GM19351 (cell line): ENCODE results near the gene TMEM43.
"Not testable (repeated sequence)": the region's sequence is repeated elsewhere in the genome, so short reads cannot be mapped to it uniquely, and the experiment has no call there.

Experiments
- ATAC-seq: cut with Tn5 transposase; IDR thresholded peaks from one replicate; pipeline ENCODE4 v1.9.1; 2021; ENCODE audit warnings: mild to moderate bottlenecking, moderate library complexity; ENCODE audit not compliant: unreplicated experiment

The TMEM43 gene, protein sequence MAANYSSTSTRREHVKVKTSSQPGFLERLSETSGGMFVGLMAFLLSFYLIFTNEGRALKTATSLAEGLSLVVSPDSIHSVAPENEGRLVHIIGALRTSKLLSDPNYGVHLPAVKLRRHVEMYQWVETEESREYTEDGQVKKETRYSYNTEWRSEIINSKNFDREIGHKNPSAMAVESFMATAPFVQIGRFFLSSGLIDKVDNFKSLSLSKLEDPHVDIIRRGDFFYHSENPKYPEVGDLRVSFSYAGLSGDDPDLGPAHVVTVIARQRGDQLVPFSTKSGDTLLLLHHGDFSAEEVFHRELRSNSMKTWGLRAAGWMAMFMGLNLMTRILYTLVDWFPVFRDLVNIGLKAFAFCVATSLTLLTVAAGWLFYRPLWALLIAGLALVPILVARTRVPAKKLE

DNA sequence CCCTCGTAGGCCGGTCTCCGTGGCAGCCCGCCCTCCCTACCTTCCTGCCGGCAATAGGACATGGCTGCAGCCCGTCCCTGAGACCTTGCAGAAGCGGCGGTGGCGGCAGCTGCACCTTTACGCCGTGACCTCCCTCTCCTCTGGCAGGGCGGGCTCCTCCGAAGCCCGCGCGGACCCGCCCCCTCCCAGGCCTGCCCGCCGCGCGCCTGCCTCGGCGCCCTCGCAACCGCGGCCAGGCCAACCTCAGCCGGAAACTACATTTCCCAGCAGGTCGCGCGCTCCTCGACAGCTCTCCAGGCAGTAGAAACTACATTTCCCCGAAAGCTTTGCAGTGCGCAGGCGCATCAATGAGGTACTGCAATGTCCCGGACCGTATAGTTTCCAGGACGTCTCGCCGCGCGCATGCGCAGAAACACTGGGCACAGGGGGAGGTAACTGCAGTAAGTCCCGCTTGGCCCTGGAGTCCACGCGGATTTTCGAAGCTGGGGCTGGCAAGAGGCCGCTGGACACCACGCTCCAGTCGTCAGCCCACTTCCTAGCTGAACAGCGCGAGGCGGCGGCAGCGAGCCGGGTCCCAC lies at the start of gene TMEM43, which contains the start of gene CHCHD4:
Gene TMEM43 (plus strand): TSS at position 438 of the 578 bp plus-strand sequence. CDS start 142 bp downstream, outside the sequence.
Gene CHCHD4 (minus strand): TSS at position 256 of the 578 bp plus-strand sequence. CDS start 194 bp downstream, at position 62.
- peak; percentile 85 for ATAC-seq

DNA sequence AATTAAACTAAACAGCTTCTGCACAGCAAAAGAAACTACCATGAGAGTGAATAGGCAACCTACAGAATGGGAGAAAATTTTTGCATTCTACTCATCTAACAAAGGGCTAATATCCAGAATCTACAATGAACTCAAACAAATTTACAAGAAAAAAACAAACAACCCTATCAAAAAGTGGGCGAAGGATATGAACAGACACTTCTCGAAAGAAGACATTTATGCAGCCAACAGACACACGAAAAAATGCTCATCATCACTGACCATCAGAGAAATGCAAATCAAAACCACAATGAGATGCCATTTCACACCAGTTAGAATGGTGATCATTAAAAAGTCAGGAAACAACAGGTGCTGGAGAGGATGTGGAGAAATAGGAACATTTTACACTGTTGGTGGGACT lies 49.6 kb upstream of the TMEM43 start:
- not testable (repeated sequence) for ATAC-seq

DNA sequence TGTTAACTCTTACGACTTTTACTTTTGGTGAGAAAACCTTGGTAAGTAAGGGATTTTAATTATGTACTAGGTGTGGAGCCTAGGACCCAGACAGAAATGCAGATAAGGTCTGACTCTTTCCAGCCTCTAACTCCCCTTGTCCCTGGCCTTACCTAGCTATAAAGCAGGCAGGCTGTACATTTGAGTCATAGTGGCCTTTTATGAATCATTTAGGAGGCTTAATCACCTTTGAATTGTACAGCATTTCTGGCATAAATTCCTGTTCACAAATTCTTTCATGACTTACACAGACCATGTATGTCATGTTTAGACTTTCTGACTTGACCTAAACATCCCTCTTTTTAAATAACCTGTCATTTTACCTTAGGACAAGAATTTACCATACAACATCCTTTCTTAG lies 47.5 kb upstream of the TMEM43 start:
- ATAC-seq: no peak

DNA sequence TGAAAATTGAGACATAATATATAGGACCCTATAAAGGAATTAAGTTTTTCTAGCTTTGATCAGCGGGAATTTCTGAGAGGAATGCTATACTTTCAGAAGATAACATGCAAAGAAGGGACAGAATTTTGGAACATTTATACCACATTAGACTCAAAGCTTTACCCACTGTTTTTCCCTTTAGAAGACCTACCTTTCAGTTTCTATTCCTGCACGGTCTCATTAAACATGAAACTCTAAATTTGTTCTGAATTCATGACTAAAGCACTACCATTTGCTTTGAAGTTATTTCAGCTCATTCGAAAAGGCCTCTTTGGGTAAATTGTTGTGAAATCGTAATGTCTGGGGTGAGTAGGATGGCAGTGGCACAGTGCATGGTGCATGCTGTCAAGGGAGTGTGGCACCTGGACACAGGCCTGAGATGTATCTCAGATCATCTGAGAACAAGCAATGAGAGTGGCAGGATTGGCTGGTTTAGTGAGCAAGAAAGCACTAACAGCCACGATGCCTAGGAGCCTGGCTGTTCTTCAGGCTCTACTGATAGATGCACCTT lies 42.7 kb upstream of the TMEM43 start:
- no peak for ATAC-seq

DNA sequence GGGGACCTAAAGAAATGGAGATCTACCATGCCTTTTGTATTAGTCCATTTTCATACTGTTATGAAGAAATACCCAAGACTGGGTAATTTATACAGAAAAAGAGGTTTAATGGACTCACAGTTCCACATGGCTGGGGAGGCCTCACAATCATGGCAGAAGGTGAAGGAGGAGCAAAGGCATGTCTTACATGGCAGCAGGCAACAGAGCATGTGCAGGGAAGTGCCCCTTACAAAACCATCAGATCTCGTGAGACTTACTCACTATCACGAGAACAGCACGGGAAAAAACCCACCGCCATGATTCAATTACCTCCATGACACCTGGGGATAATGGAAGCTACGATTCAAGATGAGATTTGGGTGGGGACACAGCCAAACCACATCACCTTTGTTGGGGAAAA lies 37.4 kb upstream of the TMEM43 start:
- not testable (repeated sequence) for ATAC-seq

DNA sequence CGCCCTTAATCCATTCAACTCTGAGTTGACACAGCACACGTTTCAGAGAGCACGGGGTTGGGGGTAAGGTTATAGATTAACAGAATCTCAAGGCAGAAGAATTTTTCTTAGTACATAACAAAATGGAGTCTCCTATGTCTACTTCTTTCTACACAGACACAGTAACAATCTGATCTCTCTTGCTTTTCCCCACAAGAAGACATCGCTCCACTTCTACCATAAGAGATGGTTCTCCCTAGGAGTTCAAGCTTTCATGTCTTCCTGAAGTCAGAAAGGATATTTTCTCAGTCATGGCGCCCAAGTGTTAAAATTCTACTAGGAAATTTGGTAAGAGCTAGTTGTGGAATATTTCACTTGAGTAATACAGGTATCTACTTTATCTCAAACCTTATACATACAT lies 32.9 kb upstream of the TMEM43 start:
- not testable (repeated sequence) for ATAC-seq

DNA sequence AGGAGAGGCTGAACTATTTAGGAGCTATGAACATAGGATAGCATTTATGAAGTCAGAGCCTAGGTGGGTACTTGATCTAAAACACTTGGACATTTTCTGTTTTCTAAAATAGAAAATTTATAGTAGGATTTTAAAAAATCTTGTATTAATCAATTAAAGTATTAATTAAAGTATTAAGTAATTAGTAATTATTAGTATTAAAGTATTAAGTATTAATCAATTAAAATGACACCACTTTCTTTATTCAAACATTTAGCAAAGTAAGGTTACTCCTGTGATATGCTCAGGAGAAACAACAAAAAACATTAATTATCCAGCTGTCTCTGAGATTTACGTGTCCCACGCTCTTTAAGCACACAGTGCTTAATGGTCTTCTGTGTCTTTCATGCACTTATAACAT lies 32.4 kb upstream of the TMEM43 start:
- no peak for ATAC-seq

DNA sequence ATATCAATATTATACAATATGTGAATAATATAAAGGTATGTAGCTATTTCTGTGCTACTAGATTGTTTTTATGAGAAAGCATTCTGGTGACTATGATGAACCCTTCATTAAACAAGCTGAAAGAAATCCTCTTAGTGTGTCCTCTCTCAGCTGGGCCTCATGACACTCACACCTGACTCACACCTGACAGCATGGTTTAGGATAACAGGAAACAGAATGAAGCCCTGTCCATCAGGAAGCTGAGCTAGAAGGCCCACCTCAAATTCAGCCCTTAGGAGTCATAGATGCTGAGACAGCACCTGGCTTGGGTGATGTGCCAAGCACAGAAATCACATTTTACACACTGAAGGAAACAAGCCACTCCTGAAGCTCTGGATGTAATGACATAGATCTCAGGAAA lies 31.0 kb upstream of the TMEM43 start:
- no peak for ATAC-seq

DNA sequence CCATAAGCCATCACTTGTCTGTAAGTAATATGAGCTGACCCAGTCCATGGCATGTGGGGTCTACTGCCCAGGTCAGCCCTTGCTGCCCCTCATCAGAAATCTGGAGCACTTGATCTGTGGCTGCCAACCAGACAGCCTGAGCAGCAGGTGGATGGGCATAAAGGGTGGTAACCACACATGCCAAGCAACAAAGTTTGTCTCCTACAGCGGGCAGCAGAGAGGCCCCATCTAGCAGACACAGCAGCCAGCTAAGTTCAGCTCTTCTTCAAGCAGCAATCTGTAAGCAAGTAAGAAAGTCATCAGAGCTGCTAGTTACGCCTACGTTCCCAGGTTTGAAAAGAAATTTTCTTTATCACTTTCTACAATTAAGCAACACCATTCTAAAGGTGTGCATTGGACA lies 28.1 kb upstream of the TMEM43 start:
- ATAC-seq: no peak

DNA sequence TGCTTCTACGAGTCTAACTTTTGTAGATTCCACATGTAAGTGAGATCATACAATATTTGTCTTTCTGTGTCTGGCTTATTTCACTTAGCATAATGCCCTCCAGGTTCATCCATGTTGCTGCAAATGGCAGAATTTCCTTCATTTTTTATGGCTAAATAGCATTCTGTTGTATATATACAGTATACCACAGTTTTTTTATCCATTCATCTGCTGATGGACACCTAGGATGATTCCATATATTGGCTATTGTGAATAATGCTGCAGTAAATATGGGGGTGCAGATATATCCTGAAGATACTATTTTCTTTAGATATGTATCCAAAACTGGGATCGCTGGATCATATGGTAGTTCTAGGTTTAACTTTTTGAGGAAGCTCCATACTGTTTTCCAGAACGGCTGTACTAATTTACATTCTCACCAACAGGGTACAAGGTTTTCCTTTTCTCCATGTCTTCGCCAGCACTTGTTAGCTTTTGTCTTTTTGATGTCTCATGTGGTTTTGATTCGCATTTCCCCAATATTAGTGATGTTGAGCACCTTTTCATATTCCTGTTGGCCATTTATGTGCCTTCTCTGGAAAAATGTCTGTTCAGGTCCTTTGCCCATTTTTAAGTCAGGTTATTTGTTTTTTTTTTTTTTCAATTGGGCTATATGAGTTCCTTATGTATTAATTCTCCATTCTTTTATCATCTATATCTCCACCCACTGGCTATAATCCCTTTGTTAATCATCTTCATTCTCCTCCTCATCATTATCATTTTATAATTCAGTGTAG lies 27.0 kb upstream of the TMEM43 start:
- no peak for ATAC-seq

DNA sequence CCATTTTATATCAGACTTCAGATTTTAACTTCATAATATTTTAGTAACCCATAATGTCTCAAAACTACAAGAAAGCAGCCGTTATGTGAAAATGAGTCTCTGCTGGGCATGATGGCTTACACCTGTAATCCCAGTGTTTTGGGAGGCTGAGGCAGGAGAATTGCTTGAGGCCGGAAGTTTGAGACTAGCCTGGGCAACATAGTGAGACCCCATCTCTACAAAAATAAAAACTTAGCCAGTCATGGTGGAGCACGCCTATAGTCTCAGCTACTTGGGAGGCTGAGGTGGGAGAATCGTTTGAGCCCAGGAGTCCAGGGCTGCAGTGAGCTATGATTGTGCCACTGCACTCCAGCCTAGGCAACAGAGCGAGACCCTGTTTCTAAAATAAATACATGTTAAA lies 15.0 kb upstream of the TMEM43 start:
- not testable (repeated sequence) for ATAC-seq

DNA sequence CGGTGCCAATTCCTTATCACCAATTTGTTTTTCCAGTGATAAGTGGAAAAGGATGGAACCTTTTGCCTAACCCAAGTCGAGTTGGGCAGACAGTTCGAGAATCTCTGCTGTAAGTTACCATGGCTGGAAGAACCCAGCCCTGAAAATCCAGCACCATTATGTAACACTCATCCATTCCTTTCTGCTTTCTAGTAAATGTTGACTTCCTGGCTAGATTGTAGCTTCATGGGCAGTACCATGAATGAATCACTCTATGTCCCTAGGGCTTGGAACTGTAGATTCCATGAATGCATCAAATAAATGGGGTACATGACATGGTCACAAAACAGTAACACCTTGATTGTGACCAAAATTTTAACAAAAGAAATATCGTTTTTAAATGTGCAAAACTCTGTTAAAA lies 14.2 kb upstream of the TMEM43 start:
- no peak for ATAC-seq

DNA sequence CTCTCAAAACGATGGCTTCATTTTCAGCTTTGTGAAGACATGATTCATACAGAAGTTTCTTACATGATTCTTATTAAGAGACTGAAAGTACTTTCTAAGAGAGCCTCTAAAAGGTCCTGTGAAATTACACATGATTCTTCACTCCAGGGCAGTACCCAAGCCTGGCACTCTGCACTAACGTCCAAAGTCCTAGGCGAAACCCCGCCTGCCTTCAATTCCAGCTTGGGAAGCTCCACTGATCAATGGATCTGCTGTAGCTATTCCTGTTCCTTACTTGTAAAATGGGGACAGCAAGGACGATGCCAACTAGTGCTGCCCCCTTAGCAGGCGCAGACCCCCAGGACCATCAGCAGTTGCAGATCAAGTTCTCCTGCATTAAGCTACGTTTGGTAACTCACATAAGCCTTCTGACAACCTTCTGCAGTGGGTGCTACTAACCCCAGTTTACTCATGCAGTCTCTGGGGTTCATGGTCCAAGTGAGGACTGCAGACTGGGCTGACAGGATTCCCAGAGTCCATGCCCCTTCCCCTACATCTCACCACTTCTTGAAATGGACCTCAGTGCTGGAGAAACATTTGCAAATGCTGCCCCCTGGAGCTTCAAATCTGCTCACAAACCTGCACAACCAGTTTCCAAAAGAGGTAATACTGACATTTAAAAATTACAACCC lies 10.8 kb upstream of the TMEM43 start:
- ATAC-seq: no peak

DNA sequence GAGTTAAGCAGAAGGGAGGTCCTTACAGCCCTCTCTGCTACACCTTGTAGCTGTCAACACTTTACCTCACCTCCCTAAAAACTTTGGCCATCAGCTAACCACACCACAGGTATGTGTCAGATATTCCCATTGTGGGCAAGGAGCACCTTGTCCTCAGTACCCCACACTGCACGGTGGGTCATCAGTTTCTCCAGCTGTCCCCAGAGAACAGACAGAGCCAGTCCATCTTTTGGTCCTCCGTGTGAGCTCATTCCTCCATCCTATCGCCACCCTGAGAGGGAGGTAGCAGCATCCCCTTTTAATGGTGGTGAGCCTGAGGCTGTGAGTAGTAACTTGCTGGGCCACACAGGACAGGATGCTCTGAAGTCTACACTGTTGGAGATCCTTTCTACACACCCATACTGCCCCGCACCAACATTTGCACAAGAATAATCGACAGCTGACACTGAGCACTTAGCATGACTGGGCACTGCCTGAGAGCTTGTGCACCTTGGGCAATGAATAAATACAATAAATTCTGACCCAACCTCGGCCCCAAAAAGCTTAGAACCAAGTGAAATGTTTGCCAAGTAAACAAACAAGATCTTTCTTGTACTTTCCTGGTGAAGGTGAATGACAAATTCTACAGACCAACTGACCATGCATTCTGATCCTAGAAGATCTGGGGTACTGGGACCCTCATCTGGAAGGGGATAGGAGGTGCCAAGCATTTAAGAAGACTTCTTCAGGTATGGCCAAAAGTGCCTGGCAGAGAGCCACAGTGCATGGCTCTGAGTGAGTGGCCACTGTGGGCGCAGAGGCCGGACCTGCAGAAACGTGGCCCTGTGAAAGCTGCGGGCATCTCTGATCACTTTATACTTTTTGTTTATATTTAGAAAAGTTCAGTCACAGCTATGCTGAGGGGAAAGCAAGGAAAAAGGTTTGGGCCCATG lies 7.1 kb upstream of the TMEM43 start:
- no peak for ATAC-seq

DNA sequence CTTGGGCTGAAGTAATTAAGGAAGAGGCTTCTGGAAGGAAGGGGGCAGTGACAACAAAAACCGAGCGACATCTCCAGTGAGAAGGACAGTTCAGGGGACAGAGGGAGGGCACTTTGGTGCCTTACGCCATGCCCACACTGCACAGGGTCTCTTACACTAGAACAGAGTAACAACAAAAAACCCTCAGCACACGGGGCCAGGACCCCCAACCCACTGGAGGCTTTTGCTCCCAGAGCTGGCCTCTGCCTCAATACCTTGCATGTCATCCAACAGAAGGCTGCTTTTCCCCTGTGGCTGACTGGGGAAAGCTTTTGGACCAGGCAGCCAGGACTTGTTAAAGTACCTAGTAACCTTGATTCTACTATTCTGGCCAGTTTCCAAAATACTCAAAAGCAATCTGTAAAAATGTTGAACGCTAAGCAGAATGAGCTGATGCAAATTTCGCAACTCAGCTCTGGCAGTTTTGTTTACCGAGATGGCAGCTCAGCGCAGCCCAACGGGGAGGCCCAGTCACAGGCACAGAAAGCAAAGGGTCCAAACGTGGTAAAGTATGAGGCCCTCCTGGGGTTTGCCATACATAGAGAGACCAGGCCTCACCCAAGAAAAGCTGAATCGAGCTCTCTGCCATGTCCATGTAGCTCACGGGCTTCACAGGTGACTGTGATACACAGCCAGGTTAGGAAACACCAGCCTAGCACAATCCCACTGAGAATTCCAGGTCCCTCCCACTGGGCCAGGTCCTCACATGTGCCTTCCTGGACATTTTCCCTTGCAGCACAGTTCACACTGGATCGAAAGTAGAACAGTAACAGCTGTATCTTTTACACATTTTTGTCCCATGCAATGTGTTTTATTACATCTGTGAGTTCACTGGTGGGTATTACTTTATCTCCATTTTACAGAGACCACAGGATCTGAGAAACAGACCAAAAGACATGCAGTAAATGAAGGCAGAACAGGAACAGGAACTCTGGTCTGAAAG lies 6.2 kb upstream of the TMEM43 start:
- ATAC-seq: no peak

DNA sequence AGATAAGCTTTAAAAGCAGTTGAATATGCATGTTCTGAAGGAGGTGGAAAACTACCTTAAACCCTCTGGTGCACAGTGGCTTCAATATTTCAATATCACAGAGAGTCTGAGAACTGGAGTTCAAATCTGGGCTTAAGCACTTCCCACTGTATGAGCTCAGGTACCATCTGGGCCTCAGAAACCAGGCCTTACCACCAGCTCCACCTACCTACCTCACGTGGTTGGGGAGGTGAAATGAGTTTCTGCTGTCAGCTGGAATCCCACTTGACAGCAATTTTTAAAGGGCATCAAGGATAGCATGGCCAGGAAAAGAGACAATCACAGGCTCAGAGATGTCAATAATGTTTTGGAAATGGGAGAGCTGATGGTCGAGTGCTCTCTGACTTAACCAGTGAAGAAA lies 5.2 kb upstream of the TMEM43 start:
- ATAC-seq: no peak

DNA sequence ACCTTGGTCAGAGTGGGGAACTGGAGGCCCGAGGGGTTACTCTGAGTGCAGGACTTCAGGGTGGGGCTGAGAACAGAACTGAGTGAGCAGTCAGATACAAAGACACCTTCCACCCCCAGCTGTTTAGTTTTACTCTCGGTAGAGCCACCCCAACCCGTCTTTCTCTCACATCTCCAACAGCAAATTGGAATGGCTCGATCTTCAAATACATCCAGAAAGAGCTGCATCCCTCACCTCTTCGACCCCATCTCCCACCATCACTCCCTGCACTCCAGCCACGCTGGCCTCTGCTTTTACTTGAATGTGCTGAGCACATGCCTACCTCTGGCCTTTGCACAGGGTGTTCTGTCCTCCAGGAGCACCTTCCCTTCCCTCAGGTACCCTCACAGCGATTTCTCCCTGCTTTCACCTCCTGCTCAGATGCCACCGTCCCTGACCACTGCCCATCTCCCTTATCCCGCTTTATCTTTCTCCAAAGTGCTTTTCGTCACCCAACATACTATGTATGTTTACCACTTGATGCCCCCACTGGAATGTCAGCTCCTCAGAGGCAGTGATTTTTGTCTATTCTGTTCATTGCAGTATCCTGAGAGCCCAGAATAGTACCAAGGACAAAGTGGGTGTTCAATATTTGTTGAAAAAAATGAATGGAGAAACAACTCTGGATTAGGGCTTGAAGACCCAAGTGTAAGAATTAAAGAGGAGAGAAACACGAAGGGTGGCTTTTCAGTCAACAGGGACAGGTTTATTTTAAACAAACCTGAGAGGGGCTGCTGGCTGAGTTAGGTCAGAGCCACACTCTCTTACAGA lies 4.5 kb upstream of the TMEM43 start:
- ATAC-seq: no peak
